Uterus (tissue), 2 donors: ENCODE results near the gene MUC13.

Experiments
- POLR2A ChIP-seq, 2 donors: fragments of 450-650 bp; IDR thresholded peaks; one replicate each; pipeline ENCODE4 v1.6.1; 2016; ENCODE audit warnings: antibody characterized with exemption in 2 of 2, mild to moderate bottlenecking in 1 of 2, moderate library complexity in 1 of 2
- TF ChIP-seq, protein P1 (sequence below), 4 experiments: fragments of 200-600 bp in 2 of 4; fragments of 450-650 bp in 2 of 4; sonication (generic) in 2 of 4; IDR thresholded peaks; one replicate each; pipeline ENCODE4 v1.5.1; 2016 to 2019; ENCODE audit warnings: antibody characterized with exemption in 4 of 4, mild to moderate bottlenecking in 2 of 4, moderate library complexity in 1 of 4

DNA sequence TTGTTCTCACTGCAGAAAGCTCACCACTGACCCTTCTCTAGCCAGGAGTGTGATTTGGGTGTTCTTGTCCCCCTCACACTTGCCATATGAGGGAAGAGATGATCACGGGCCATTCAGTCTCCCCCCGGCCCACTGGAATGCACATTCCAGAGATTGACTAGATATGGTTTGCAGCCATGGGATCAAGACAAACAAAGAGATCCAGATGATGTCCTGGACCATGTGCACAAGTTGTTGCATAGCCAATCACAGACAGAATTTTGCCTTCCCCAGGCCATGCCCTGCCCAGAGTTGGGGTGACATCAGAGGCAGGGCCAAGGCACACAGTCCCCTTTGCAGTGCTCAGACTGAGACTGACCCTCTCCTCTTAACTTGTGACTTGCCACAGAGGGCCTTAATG lies 14.8 kb downstream of the MUC13 start:
- TF ChIP-seq, protein P1, sequence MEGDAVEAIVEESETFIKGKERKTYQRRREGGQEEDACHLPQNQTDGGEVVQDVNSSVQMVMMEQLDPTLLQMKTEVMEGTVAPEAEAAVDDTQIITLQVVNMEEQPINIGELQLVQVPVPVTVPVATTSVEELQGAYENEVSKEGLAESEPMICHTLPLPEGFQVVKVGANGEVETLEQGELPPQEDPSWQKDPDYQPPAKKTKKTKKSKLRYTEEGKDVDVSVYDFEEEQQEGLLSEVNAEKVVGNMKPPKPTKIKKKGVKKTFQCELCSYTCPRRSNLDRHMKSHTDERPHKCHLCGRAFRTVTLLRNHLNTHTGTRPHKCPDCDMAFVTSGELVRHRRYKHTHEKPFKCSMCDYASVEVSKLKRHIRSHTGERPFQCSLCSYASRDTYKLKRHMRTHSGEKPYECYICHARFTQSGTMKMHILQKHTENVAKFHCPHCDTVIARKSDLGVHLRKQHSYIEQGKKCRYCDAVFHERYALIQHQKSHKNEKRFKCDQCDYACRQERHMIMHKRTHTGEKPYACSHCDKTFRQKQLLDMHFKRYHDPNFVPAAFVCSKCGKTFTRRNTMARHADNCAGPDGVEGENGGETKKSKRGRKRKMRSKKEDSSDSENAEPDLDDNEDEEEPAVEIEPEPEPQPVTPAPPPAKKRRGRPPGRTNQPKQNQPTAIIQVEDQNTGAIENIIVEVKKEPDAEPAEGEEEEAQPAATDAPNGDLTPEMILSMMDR (IDR thresholded peaks at IDR 0.05): no peak
- no peak for TF ChIP-seq POLR2A (IDR thresholded peaks at IDR 0.05)
